Tibial nerve (tissue), 4 donors: ENCODE results near the gene NUDT19.
"Not testable (repeated sequence)": the region's sequence is repeated elsewhere in the genome, so short reads cannot be mapped to it uniquely, and the experiment has no call there.

Experiments
- CTCF ChIP-seq, 5 experiments: fragments of 200-600 bp in 3 of 5; fragments of 450-650 bp in 2 of 5; sonication (generic) in 3 of 5; IDR thresholded peaks; one replicate each; pipeline ENCODE4 v1.5.1; 2016 to 2019; ENCODE audit warnings: antibody characterized with exemption in 5 of 5, mild to moderate bottlenecking in 3 of 5, moderate library complexity in 2 of 5
- EP300 ChIP-seq, 2 donors: sonication (generic); formaldehyde crosslinking; IDR thresholded peaks; one replicate each; pipeline ENCODE4 v1.6.1; 2017; ENCODE audit warnings: antibody characterized with exemption in 2 of 2, mild to moderate bottlenecking in 1 of 2

- TF ChIP-seq EP300, CTCF (IDR thresholded peaks at IDR 0.05): not testable (repeated sequence)
Measured at GRCh38 chr19:32694851-32695250, 3.2 kb downstream of the NUDT19 start.
